Stomach (tissue), 4 donors: ENCODE measurements around the gene CUL4B.

ENCODE experiments used
- CTCF ChIP-seq, 7 experiments: fragments of 450-650 bp in 4 of 7; fragments of 200-600 bp in 3 of 7; sonication (generic) in 3 of 7; IDR thresholded peaks; one replicate each; pipeline ENCODE4 v1.5.1; 2016 to 2019; ENCODE audit warnings: antibody characterized with exemption in 7 of 7, control low read depth in 2 of 7, mild to moderate bottlenecking in 1 of 7
- POLR2A ChIP-seq, 4 donors: fragments of 450-650 bp; IDR thresholded peaks; one replicate each; pipeline ENCODE4 v1.6.1; 2016; ENCODE audit warnings: antibody characterized with exemption in 4 of 4, control low read depth in 2 of 4, mild to moderate bottlenecking in 1 of 4, moderate library complexity in 1 of 4

GRCh38 chrX:120585702-120586101 lies 24.9 kb upstream of the CUL4B start:
- TF ChIP-seq CTCF (IDR thresholded peaks at IDR 0.05) (no peak), POLR2A (IDR thresholded peaks at IDR 0.05) (no peak)
